GM18511 (cell line): Measurements from ENCODE around the gene CCDC150.
"Not testable (repeated sequence)": the region's sequence is repeated elsewhere in the genome, so short reads cannot be mapped to it uniquely, and the experiment has no call there.

Source experiments
- ATAC-seq: cut with Tn5 transposase; IDR thresholded peaks from one replicate; pipeline ENCODE4 v1.9.1; 2021; ENCODE audit warnings: mild to moderate bottlenecking, moderate library complexity; ENCODE audit not compliant: unreplicated experiment

The CCDC150 gene

DNA sequence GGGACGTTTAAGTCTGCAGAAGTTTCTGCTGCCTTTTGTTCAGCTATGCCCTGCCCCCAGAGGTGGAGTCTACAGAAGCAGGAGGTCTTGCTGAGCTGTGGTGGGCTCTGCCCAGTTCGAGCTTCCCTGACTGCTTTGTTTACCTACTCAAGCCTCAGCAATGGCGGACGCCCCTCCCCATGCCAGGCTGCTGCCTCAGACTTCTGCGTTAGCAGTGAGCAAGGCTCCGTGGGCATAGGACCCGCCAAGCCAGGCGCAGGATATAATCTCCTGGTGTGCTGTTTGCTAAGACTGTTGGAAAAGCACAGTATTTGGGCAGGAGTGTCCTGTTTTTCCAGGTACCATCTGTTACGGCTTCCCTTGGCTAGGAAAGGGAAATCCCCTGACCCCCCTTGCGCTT, 70.5 kb downstream of the CCDC150 start:
- ATAC-seq, result not testable (repeated sequence)

DNA sequence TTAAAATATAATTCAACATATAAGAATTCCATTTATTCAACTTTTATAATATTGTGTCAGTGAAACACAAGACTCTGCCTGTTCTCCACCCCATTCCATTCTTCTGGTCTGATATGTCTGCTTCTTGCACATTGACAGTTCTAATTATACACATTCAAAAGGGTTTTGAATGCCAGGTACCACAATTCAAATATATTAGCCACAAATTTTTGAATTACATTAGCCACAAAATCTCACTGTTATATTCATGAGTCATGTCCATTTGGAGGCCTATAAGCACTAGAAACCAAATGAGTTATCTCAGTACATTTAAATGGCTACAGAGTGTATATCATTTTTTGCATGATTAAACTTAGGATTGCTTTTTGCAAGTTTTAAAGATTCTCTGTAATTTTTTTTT, 72.1 kb downstream of the CCDC150 start:
- no peak for ATAC-seq

DNA sequence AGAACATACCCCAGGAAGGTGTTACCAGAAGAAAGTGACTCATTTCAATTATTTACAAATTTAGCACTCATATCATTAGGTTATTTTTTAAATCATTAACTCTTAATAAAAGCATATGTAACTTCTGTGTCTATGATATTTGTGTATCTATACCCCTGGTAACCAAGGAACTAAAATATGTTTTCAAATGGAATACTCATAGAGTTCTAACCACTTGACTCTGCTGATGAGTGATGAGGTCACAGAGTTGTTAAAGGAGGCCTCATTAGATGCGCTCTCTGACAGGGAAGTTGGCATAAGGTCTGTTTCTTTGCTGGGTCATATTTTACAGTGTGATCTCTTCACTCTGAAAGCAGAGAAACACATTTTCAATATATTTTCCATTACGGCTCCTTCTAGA, 73.4 kb downstream of the CCDC150 start:
- ATAC-seq, result no peak

DNA sequence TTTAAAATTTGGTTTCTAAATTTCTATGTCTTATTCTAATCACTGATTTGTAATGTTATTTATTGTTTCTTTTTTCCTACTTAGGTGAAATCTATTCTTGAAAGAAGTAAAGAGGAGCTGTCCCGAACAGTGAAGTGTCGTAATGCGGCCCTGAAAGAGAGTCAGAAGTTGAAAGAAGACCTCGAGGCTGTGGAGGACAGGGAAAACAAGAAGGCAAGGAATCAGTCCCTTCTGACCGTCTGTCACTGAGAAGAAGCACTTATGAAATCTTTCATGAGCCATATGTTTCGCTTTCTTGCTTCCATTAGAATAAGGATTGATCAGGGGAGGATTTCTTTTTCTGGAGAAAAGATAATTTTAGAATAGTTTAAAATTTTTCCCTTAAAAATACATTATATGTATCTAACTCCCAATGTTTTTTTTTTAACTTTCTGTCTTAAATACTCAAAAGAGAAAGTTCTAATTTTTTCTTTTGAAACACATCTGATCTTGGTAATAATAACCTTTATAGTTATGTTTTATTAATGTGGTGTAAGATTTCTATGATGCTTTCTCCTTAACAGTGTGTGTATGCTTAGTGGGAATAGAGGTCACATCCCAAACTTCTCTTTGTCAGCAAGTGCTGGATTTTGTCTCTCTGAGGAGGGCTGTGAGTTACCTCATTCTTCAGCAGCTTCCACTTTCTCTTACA, 79.0 kb downstream of the CCDC150 start:
- no peak for ATAC-seq

DNA sequence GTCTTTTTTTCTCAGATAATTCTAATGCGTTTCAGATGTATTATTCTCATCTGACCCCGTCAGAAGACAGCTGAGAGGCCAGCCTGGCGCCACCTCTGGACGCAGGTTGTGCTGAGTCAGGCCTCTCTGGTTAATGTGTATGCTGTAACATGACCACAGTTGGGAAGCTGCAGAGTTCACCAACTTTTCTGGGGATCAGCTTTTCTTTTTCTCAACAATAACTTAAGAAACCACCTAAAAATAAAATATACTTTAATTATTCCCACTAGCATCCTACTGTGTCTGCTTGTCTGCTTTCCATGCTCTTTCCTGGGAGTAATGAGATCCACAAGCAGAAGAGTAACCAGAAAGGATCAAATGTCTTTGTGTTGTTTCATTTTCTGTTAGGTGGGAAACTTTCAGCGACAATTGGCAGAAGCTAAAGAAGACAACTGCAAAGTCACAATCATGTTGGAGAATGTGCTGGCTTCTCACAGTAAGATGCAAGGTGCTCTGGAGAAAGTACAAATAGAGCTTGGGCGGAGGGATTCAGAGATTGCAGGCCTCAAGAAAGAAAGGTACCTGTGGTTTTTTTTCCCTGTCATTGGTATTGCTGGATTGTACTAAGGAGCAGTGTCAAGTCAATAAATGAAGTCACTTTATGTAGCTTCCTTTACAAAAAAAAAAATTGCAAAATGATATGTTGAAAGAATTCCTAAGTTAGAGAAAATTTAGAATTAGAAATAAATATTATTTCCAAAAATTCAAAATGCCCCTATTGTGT, 79.8 kb downstream of the CCDC150 start:
- ATAC-seq, result no peak

DNA sequence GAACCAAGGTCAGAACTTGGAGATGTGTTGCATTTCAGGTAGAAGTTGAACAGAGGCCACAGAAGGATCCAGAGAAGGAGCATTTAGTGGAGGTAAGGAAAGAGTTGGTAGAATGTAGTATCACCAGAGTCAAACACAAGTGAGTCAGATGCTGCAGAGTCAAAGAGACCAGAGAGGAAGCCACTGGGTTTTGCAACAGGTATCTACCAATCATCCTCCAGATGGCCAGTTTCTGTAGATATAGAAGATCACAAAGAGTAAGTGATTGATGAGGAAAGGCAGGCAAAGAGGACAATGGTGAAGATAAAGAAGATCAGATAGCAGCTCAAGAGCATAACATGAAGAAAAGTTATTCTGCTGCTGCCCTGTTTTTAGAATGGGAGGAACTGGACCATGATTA, 84.1 kb downstream of the CCDC150 start:
- no peak for ATAC-seq

DNA sequence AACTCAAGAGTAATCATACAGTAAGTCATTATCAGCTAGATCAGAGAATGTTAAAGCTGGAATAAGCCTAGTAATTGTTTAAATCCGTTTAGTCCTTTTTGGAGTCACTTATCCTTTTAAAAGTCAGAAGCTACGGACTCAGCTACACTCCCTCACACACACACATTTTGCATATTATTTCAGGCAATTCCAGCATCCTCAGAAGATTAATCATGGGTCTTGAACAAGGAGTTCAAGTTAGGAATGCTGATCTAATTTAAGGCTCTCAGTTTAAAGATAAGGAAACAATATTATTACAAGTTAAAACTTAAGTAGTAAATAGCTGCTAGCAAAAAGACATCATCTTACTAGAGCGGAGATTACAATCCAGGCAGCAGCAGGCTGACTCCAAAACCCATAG, 85.7 kb downstream of the CCDC150 start:
- ATAC-seq, result no peak

DNA sequence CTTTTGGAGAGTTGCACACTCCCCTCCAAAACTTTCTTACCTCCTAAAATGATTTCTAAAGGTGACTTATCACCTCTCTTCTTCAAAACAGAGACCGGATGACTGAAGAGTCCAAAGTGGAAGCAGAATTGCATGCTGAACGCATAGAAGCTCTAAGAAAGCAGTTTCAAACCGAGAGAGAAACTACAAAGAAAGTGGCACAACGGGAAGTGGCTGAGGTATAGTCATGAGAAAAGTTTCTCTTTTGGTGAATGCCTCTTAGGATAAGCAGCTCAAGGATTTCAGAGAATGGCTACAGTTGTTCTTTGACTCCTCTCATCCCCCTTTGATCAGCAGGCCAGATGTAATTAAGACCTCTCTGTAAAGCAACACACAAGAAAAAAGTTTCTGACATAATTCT, 86.4 kb downstream of the CCDC150 start:
- ATAC-seq, result no peak

DNA sequence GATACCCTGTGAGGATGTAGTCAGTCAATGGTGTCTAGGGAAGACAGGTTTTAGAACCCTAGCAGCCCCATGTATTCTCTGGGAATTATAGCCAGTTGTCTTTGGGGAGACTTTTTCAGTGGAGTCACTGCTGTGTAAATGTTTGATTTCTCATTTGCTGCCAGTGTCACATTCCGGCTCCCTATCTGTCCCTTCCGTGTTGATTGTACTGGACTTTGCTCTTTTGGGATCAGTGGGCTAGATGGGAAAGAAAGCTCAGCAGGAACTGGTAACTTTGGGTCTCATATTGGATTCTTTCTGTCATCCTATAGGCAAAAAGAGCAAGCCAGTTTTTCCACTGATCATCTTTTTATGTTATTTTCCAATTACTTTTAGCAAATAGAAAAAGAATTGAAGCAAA, 89.9 kb downstream of the CCDC150 start:
- no peak for ATAC-seq

DNA sequence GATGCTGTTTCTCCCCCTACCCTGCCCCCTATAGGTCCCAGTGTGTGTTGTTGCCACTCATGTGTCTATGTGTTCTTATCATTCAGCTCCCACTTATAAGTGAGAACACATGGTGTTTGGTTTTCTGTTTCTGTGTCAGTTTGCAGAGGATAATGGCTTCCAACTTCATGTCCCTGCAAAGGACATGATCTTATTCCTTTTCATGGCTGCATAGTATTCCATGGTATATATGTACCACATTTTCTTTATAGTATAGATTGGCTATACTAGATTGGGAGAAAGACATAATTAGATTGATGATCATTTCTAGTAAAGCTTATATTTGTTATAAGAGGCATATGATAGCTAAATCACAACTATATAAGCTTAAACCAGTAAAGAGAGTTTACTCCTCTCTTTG, 97.1 kb downstream of the CCDC150 start:
- not testable (repeated sequence) for ATAC-seq

DNA sequence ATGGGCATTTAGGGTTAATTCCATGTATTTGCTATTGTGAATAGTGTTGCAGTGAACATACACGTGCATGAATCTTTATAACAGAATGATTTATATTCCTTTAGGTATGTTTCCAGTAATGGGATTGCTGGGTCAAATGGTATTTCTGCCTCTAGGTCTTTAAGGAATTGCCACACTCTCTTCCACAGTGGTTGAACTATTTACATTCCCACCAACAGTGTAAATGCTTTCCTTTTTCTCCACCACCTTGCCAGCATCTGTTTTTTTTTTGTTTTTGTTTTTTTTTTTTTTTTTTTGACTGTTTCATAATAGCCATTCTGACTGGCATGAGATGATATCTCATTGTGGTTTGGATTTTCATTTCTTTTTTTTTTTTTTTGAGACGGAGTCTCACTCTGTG, 97.5 kb downstream of the CCDC150 start:
- ATAC-seq, result no peak

DNA sequence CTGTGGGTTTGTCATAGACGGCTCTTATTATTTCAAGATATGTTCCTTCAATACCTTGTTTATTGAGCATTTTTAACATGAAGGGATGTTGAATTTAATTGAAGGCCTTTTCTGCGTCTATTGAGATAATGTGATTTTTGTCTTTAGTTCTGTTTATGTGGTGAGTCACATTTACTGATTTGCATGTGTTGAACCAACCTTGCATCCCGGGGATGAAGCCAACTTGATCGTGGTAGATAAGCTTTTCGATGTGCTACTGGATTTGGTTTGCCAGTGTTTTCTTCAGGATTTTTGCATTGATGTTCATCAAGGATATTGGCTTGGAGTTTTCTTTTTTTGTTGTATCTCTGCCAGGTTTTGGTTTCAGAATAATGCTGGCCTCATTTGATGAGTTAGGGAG, 99.5 kb downstream of the CCDC150 start:
- no peak for ATAC-seq

DNA sequence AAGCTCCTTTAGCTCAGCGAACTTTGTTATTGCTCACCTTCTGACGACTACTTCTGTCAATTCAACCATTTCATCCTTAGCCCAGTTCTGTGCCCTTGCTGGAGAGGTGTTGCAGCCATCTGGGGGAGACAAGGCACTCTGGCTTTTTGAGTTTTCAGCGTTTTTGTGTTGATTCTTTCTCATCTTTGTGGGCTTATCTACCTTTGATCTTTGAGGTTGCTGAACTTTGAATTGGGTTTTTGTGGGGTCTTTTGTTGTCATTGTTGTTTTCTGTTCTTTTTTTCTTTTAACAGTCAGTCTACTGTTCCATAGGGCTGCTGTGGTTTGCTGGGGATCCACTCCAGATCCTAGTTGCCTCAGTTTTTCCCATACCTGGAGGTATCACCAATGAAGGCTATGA, 102.7 kb downstream of the CCDC150 start:
- no peak for ATAC-seq

DNA sequence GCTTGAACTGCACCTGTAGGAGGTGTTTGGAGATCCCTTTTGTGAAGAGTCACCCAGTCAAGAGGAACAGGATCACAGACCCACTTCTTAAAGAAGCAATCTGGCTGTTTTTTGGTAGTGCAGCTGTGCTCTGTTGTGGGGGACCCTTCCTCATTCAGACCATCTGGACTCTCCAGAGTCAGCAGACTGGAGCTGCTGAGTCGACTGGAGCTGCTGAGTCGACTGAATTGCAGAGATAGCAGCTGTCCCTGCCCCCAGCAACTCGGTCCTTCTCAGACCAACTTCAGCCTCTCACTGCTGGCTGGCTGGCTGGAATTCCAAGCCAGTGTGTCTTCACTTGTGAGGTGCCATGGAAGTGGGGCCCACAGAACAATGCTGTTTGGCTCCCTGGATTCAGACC, 103.2 kb downstream of the CCDC150 start:
- ATAC-seq, result no peak

DNA sequence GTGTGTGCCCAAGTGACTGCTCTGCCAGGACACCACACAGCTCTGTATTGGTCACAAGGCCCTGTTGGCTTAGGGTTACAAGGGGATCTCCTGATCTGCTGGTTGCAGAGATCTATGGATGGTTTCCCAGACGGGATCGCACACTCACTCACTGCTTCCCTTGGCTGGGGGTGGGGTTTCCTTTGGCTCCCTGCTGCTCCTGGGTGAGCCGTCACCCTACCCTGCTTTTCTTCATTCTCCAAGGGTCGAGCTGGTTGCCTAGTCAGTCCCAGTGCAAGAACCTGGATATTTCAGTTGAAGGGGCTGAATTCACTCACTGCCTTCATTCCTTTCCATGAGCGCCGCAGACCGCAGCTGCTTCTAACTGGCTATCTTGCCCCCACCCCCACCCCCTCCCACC, 103.7 kb downstream of the CCDC150 start:
- ATAC-seq, result no peak

DNA sequence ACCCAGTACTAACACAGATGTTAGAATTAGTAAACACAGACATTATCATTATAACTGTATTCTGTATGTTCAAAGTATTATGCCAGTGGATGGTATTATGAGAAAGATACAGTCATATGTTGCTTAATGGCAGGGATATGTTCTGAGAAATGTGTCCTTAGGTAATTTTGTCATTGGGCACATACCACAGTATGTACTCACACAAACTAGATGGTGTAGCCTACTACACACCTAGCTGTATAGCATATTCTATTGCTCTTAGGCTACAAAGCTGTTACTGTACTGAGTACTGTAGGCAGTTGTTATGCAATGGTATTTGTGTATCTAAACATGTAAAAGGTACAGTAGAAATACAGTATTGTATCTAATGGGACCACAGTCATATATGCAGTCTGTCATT, 106.2 kb downstream of the CCDC150 start:
- ATAC-seq, result no peak

DNA sequence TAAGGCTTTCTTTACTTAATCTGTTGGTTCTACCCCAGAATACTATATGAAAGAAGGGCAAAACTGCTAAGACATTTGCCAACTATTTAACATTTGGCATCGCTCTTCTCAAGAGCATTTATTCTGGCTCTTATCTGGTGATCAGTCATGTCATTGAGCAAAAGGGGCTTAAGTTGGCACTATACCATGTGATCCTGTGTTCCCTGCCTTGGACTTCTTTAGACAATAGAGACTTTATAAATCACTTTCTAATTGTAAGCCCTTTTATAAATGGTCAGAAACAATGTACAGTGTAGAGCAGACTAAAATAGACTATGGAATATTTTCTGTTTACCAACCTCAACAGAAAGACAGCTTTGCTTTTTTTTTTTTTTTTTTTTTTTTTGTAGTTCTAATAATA, 107.9 kb downstream of the CCDC150 start:
- no peak for ATAC-seq

DNA sequence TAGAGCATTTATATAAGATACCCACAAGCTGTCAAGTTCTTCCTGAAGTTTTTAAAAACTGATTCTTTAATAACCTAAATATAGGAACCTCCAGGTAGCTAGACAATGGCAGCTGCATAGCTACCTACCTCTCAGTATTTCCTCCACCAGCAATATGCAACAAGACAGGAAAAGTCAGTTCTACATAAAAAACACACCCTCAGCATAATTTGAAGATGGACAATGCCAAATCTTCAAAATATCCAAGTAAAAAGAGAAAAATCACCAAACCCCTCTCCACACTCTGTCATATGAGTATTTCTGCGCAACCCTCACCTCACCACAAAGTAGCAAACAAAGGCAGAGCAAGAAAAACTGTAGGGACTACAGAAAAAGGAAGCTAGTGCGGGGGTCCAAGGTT, 108.6 kb downstream of the CCDC150 start:
- ATAC-seq, result no peak

DNA sequence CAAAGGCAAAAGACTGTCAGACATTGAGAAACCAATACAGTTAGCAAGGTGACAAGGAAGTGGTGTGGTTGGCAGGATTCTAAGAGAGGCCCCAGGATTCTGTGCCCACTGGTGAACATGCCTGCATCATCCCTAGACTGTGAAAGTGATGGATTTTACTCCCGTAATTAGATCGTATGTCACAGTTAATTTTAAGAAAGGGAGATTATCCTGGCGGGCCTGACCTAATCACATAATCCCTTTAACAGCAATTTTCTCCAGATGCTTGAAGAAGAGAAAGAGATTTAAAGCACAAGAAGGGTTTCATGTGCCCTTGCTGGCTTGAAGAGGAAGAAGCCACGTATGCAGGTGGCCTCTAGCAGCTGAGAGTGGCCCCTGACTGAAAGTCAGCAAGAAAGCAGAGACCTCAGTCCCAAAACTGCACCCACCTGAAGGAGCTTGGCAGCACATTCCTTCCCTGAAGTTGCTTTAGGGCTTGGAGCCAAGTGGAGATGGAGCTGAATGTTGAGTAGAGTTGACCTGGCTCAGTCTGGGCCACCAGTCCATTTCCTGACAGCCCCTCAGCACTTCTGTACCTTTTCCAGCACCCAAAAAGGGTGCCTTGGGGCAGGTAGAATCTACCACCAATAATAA, 110.9 kb downstream of the CCDC150 start:
- ATAC-seq, result peak; percentile 23

DNA sequence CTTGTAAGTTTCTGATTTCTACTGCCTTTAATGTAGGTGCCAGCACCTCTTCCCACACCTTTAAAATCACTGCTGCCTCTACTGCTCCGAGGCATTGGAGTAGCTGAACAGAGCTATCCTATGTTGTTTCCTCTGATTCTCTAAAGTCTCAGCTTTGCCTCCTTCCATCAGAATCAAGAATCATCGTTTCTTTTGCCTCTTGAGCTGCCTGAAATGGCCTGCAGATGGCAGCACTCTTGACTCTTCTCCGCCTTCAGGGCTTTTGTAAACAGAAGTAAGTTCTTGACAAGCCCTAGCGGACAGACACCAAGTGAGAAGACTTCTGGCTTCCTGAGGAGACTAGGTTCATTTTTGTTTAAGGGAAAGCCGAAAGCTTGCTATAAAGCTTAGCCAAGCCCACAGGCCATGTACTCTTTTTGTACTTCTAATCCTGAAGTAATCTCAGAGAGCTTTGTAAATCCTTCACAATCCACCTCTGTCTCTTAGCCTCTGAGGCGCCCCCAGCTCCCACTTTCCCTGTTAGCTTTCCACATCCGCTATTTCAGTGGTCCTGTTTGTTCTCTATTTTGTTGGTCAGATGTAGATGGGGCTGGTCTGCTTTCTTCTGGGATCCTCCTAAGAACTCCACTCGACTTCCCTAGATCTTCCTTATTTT, 111.6 kb downstream of the CCDC150 start:
- ATAC-seq, result peak; percentile 94

DNA sequence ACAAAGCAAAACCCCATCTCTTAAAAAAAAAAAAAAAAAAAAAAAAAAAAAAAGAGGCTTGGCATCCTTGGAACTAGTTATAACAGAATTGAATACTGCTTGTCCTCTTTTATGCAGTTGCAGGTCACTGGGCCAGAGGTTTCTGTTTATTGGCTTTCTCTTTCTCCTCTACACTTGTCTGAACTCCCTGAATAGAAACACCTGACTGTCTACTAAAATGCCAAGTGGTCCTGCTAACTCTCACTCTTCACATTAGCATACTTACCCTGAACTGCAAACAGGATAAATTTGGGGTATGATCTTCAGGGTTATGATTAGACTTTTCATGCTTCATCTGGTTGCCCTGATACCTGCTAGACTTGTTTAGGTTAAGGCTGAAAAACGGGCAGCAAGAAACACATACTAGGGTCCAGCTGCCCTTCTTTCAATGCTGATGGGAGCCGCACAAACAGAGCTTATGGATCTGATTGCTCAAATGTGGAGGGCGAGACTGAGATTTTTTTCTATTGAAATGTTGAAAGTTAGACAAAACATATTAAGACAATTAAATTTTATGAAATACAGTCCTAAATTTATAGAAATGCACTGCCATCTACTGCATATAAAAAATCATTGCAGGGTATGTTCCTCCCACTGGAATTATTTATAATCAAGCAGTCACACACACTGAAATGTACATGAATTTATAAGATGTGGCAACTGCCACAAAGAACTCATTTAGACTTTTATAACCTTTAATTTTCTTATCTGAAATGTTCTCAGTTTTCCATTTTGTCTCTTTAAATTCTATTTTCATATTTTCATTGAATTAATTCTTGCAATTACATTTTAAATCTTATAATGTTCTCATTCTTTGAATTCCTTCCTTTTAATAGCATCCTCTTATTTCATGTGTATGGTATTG, 119.2 kb downstream of the CCDC150 start:
- no peak for ATAC-seq
